Measurements from ENCODE around the gene PRC1.
"Not testable (repeated sequence)": the region's sequence is repeated elsewhere in the genome, so short reads cannot be mapped to it uniquely, and the experiment has no call there.

Gene PRC1

GRCh38 chr15:90932660-90932991, 61.7 kb downstream of the PRC1 start:
- H3K27ac ChIP-seq (ENCODE audit: insufficient read depth in 1 of 2, low read depth in 1 of 2, low read length in 2 of 2, poor library complexity in 1 of 2, severe bottlenecking in 2 of 2) = peak overlapping the region in 1 of 2 experiments; percentile 89

GRCh38 chr15:90931828-90932659, 62.3 kb downstream of the PRC1 start, which contains the start of gene HDDC3:
Gene HDDC3 (minus strand): TSS chr15:90932549. CDS start chr15:90932540, 9 bp downstream.
- no peaks in the 10 kb centered on the region for H3K27me3 ChIP-seq (replicated peaks in 2 of 5; ENCODE audit: control insufficient read depth in 4 of 5, insufficient read depth in 5 of 5, low read length in 4 of 5)
- H3K36me3 ChIP-seq (ENCODE audit: control insufficient read depth in 4 of 4, insufficient read depth in 4 of 4, low read length in 3 of 4) = peaks cover 3 to 7% (median 5%) of the 10 kb centered on the region in 4 experiments
- CTCF ChIA-PET = interaction anchor here (0.7 to 13.1 kb wide), 27 partner anchors 8 to 612 kb away, joined by 3 to 258 read pairs (median 5); partner anchors contain the start of genes FES, MAN2A2 and RCCD1
- no peaks in the 10 kb centered on the region for H3K9me3 ChIP-seq (ENCODE audit: control extremely low read depth in 1 of 5, control insufficient read depth in 4 of 5, insufficient read depth in 2 of 5, low read depth in 1 of 5, low read length in 4 of 5)
- DNase-seq = peak; percentile 90 to 93 (median 91)
- peaks cover 20 to 73% (median 60%) of the 10 kb centered on the region in 4 experiments for H3K4me1 ChIP-seq (ENCODE audit: control extremely low read depth in 1 of 4, control insufficient read depth in 4 of 4, insufficient read depth in 4 of 4, low read length in 3 of 4)
- WGBS (ENCODE audit: insufficient coverage) = 0% methylated on average over 42 of the region's 52 CpGs
- POLR2A ChIA-PET = interaction anchor here (0.5 to 4.9 kb wide), 5 partner anchors 16 to 576 kb away, joined by 4 to 32 read pairs (median 5); partner anchors contain the start of gene MAN2A2
- peak within 1 kb of the TSS; percentile 55 to 91 (median 87) for H3K4me3 ChIP-seq (ENCODE audit: control insufficient read depth in 1 of 7, extremely low read depth in 1 of 7, insufficient read depth in 4 of 7, low read depth in 2 of 7, low read length in 6 of 7)
- peak within 1 kb of the TSS; percentile 36 to 89 for H3K27ac ChIP-seq (ENCODE audit: insufficient read depth in 1 of 2, low read depth in 1 of 2, low read length in 2 of 2, poor library complexity in 1 of 2, severe bottlenecking in 2 of 2)

More at GRCh38 chr15:90932660-90932991, 61.7 kb downstream of the PRC1 start:
- 0% methylated on average over 4 of the region's 5 CpGs for WGBS (ENCODE audit: insufficient coverage)
- Histone ChIP-seq H3K27me3 (replicated peaks in 2 of 5; ENCODE audit: control insufficient read depth in 4 of 5, insufficient read depth in 5 of 5, low read length in 4 of 5) (no peaks in the 10 kb centered on the region), H3K9me3 (ENCODE audit: control extremely low read depth in 1 of 5, control insufficient read depth in 4 of 5, insufficient read depth in 2 of 5, low read depth in 1 of 5, low read length in 4 of 5) (no peaks in the 10 kb centered on the region), H3K36me3 (ENCODE audit: control insufficient read depth in 4 of 4, insufficient read depth in 4 of 4, low read length in 3 of 4) (peaks cover 3 to 8% (median 6%) of the 10 kb centered on the region in 4 experiments), H3K4me1 (ENCODE audit: control extremely low read depth in 1 of 4, control insufficient read depth in 4 of 4, insufficient read depth in 4 of 4, low read length in 3 of 4) (peaks cover 20 to 74% (median 60%) of the 10 kb centered on the region in 4 experiments), H3K4me3 (ENCODE audit: control insufficient read depth in 1 of 7, extremely low read depth in 1 of 7, insufficient read depth in 4 of 7, low read depth in 2 of 7, low read length in 6 of 7) (peak overlapping the region in 6 of 7 experiments; percentile 55 to 91 (median 86))
- ChIA-PET POLR2A (interaction anchor here (0.5 to 4.9 kb wide), 3 partner anchors 27 to 103 kb away, joined by 3 to 32 read pairs (median 4); partner anchors contain the start of gene MAN2A2), CTCF (interaction anchor here (0.7 to 13.1 kb wide), 23 partner anchors 9 to 612 kb away, joined by 3 to 258 read pairs (median 5); partner anchors contain the start of genes MAN2A2 and RCCD1)
- no peak for DNase-seq

GRCh38 chr15:90931575-90931827, 62.8 kb downstream of the PRC1 start:
- Histone ChIP-seq H3K9me3 (ENCODE audit: control extremely low read depth in 1 of 5, control insufficient read depth in 4 of 5, insufficient read depth in 2 of 5, low read depth in 1 of 5, low read length in 4 of 5) (no peaks in the 10 kb centered on the region), H3K4me1 (ENCODE audit: control extremely low read depth in 1 of 4, control insufficient read depth in 4 of 4, insufficient read depth in 4 of 4, low read length in 3 of 4) (peaks cover 20 to 68% (median 57%) of the 10 kb centered on the region in 4 experiments), H3K36me3 (ENCODE audit: control insufficient read depth in 4 of 4, insufficient read depth in 4 of 4, low read length in 3 of 4) (peaks cover 0 to 3% (median 2%) of the 10 kb centered on the region in 4 experiments), H3K27ac (ENCODE audit: insufficient read depth in 1 of 2, low read depth in 1 of 2, low read length in 2 of 2, poor library complexity in 1 of 2, severe bottlenecking in 2 of 2) (peak overlapping the region in 1 of 2 experiments; percentile 89), H3K27me3 (replicated peaks in 2 of 5; ENCODE audit: control insufficient read depth in 4 of 5, insufficient read depth in 5 of 5, low read length in 4 of 5) (no peaks in the 10 kb centered on the region), H3K4me3 (ENCODE audit: control insufficient read depth in 1 of 7, extremely low read depth in 1 of 7, insufficient read depth in 4 of 7, low read depth in 2 of 7, low read length in 6 of 7) (peak overlapping the region; percentile 55 to 91 (median 87))
- 11% methylated on average over 6 of the region's 6 CpGs for WGBS (ENCODE audit: insufficient coverage)
- no peak for DNase-seq
- ChIA-PET CTCF (interaction anchor here (0.7 to 13.1 kb wide), 19 partner anchors 8 to 341 kb away, joined by 3 to 258 read pairs (median 9); partner anchors contain the start of genes FES, MAN2A2 and RCCD1), POLR2A (interaction anchor here (0.5 to 4.9 kb wide), 4 partner anchors 16 to 576 kb away, joined by 4 to 32 read pairs (median 6); partner anchors contain the start of gene MAN2A2)

- no peak for DNase-seq
- no peaks in the 10 kb centered on the region for H3K36me3 ChIP-seq (ENCODE audit: control insufficient read depth in 4 of 4, insufficient read depth in 4 of 4, low read length in 3 of 4)
- 70% methylated on average over 14 of the region's 15 CpGs for WGBS (ENCODE audit: insufficient coverage)
- peak overlapping the region in 5 of 7 experiments; percentile 69 to 91 (median 89) for H3K4me3 ChIP-seq (ENCODE audit: control insufficient read depth in 1 of 7, extremely low read depth in 1 of 7, insufficient read depth in 4 of 7, low read depth in 2 of 7, low read length in 6 of 7)
- H3K9me3 ChIP-seq (ENCODE audit: control extremely low read depth in 1 of 5, control insufficient read depth in 4 of 5, insufficient read depth in 2 of 5, low read depth in 1 of 5, low read length in 4 of 5) = no peaks in the 10 kb centered on the region
- ChIA-PET POLR2A (interaction anchor here (0.5 to 4.9 kb wide), 3 partner anchors 15 to 42 kb away, joined by 5 to 32 read pairs (median 7); partner anchors contain the start of gene MAN2A2), CTCF (interaction anchor here (0.6 to 13.1 kb wide), 20 partner anchors 8 to 342 kb away, joined by 3 to 258 read pairs (median 8); partner anchors contain the start of genes FES, MAN2A2 and RCCD1)
- H3K27ac ChIP-seq (ENCODE audit: insufficient read depth in 1 of 2, low read depth in 1 of 2, low read length in 2 of 2, poor library complexity in 1 of 2, severe bottlenecking in 2 of 2) = peak overlapping the region in 1 of 2 experiments; percentile 89
- H3K4me1 ChIP-seq (ENCODE audit: control extremely low read depth in 1 of 4, control insufficient read depth in 4 of 4, insufficient read depth in 4 of 4, low read length in 3 of 4) = peaks cover 20 to 63% (median 52%) of the 10 kb centered on the region in 4 experiments
- H3K27me3 ChIP-seq (replicated peaks in 2 of 5; ENCODE audit: control insufficient read depth in 4 of 5, insufficient read depth in 5 of 5, low read length in 4 of 5) = no peaks in the 10 kb centered on the region
These were observed 63.3 kb downstream of the PRC1 start for GRCh38 chr15:90930861-90931574.

GRCh38 chr15:90929246-90930019, 64.9 kb downstream of the PRC1 start:
- WGBS (ENCODE audit: insufficient coverage) = 21% methylated on average over 9 of the region's 21 CpGs
- Histone ChIP-seq H3K27me3 (replicated peaks in 2 of 5; ENCODE audit: control insufficient read depth in 4 of 5, insufficient read depth in 5 of 5, low read length in 4 of 5) (no peaks in the 10 kb centered on the region), H3K36me3 (ENCODE audit: control insufficient read depth in 4 of 4, insufficient read depth in 4 of 4, low read length in 3 of 4) (no peaks in the 10 kb centered on the region), H3K9me3 (ENCODE audit: control extremely low read depth in 1 of 5, control insufficient read depth in 4 of 5, insufficient read depth in 2 of 5, low read depth in 1 of 5, low read length in 4 of 5) (no peaks in the 10 kb centered on the region), H3K4me3 (ENCODE audit: control insufficient read depth in 1 of 7, extremely low read depth in 1 of 7, insufficient read depth in 4 of 7, low read depth in 2 of 7, low read length in 6 of 7) (peak overlapping the region; percentile 55 to 91 (median 78)), H3K27ac (ENCODE audit: insufficient read depth in 1 of 2, low read depth in 1 of 2, low read length in 2 of 2, poor library complexity in 1 of 2, severe bottlenecking in 2 of 2) (peak overlapping the region; percentile 59 to 89), H3K4me1 (ENCODE audit: control extremely low read depth in 1 of 4, control insufficient read depth in 4 of 4, insufficient read depth in 4 of 4, low read length in 3 of 4) (peaks cover 17 to 50% (median 40%) of the 10 kb centered on the region in 4 experiments)
- ChIA-PET CTCF (interaction anchor here (1.1 to 8.6 kb wide), 7 partner anchors 8 to 281 kb away, joined by 3 to 258 read pairs (median 7); partner anchors contain the start of gene MAN2A2), POLR2A (interaction anchor here (0.6 to 4.9 kb wide), 2 partner anchors 11 to 27 kb away, joined by 3 to 32 read pairs; partner anchors contain the start of gene MAN2A2)
- no peak for DNase-seq

GRCh38 chr15:90928106-90928505, 66.2 kb downstream of the PRC1 start:
- H3K27me3 ChIP-seq (replicated peaks in 2 of 5; ENCODE audit: control insufficient read depth in 4 of 5, insufficient read depth in 5 of 5, low read length in 4 of 5); H3K9me3 ChIP-seq (ENCODE audit: control extremely low read depth in 1 of 5, control insufficient read depth in 4 of 5, insufficient read depth in 2 of 5, low read depth in 1 of 5, low read length in 4 of 5); H3K4me3 ChIP-seq (ENCODE audit: control insufficient read depth in 1 of 7, extremely low read depth in 1 of 7, insufficient read depth in 4 of 7, low read depth in 2 of 7, low read length in 6 of 7); POLR2A ChIA-PET; DNase-seq; H3K36me3 ChIP-seq (ENCODE audit: control insufficient read depth in 4 of 4, insufficient read depth in 4 of 4, low read length in 3 of 4); H3K27ac ChIP-seq (ENCODE audit: insufficient read depth in 1 of 2, low read depth in 1 of 2, low read length in 2 of 2, poor library complexity in 1 of 2, severe bottlenecking in 2 of 2): not testable (repeated sequence)
- CTCF ChIA-PET = interaction anchor here (1.1 kb wide), 1 partner anchor 42 kb away, joined by 3 read pairs; no protein-coding TSS in a partner anchor
- 100% methylated on average over 4 of the region's 7 CpGs for WGBS (ENCODE audit: insufficient coverage)
- H3K4me1 ChIP-seq (ENCODE audit: control extremely low read depth in 1 of 4, control insufficient read depth in 4 of 4, insufficient read depth in 4 of 4, low read length in 3 of 4) = peaks cover 16 to 45% (median 32%) of the 10 kb centered on the region in 4 experiments
